HG03469 (cell line): ENCODE measurements around the gene RUVBL1.

ENCODE experiments used
- ATAC-seq: cut with Tn5 transposase; IDR thresholded peaks from one replicate; pipeline ENCODE4 v1.9.1; 2021; ENCODE audit warnings: mild to moderate bottlenecking, moderate library complexity, moderate number of reproducible peaks; ENCODE audit not compliant: unreplicated experiment

RUVBL1 gene

GRCh38 chr3:128070898-128071591, 52.6 kb downstream of the RUVBL1 start:
- ATAC-seq: no peak

- no peak for ATAC-seq
These were observed 54.3 kb downstream of the RUVBL1 start for GRCh38 chr3:128069271-128069670.

- ATAC-seq: no peak
These were observed 55.4 kb downstream of the RUVBL1 start for GRCh38 chr3:128068156-128068620.

GRCh38 chr3:128067489-128067888, 56.1 kb downstream of the RUVBL1 start:
- no peak for ATAC-seq

GRCh38 chr3:128066676-128067075, 56.9 kb downstream of the RUVBL1 start:
- no peak for ATAC-seq

- no peak for ATAC-seq
These were observed 57.5 kb downstream of the RUVBL1 start for GRCh38 chr3:128066114-128066513.

- no peak for ATAC-seq
These were observed 58.6 kb downstream of the RUVBL1 start for GRCh38 chr3:128064962-128065361.

GRCh38 chr3:128063865-128064264, 59.7 kb downstream of the RUVBL1 start:
- ATAC-seq: no peak

- no peak for ATAC-seq
These were observed 61.4 kb downstream of the RUVBL1 start for GRCh38 chr3:128062033-128062745.

- no peak for ATAC-seq
These were observed 62.9 kb downstream of the RUVBL1 start for GRCh38 chr3:128060473-128061381.

GRCh38 chr3:128056258-128056657, 67.4 kb downstream of the RUVBL1 start:
- no peak for ATAC-seq

GRCh38 chr3:128054367-128054766, 69.2 kb downstream of the RUVBL1 start:
- ATAC-seq: no peak

GRCh38 chr3:128053614-128054013, 70.0 kb downstream of the RUVBL1 start:
- ATAC-seq: no peak

GRCh38 chr3:128052595-128053351, 70.8 kb downstream of the RUVBL1 start:
- no peak for ATAC-seq

- ATAC-seq: peak; percentile 74
These were observed 71.6 kb downstream of the RUVBL1 start, which contains the start of gene SEC61A1 for GRCh38 chr3:128051837-128052594. TSS of gene SEC61A1 (plus strand) at chr3:128052437. CDS start at chr3:128052553, 116 bp downstream.

- no peak for ATAC-seq
These were observed 72.2 kb downstream of the RUVBL1 start for GRCh38 chr3:128051459-128051836.

- ATAC-seq: no peak
These were observed 73.0 kb downstream of the RUVBL1 start for GRCh38 chr3:128050597-128050996.

GRCh38 chr3:128041344-128041743, 82.3 kb downstream of the RUVBL1 start:
- no peak for ATAC-seq

GRCh38 chr3:128040660-128041059, 83.0 kb downstream of the RUVBL1 start:
- ATAC-seq: no peak

GRCh38 chr3:128040041-128040440, 83.6 kb downstream of the RUVBL1 start:
- ATAC-seq: no peak
